ENCODE results near the gene ZNF837.

ZNF837 gene

DNA sequence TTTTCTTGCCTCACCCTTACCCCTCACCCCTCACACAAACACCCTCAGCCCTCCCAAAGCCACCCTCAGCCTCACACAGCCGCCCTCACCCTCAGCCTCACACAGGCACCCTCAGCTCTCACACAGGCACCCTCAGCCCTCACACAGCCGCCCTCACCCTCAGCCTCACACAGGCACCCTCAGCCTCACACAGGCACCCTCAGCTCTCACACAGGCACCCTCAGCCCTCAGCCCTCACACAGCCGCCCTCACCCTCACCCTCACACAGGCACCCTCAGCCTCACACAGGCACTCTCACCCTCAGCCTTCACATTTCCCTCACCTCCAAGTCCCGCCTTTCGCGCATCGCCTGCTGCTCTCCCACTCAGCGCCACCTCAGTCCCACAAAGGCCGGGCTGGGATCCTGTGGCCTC, 54.3 kb downstream of the ZNF837 start:
- TF ChIP-seq, protein P1, sequence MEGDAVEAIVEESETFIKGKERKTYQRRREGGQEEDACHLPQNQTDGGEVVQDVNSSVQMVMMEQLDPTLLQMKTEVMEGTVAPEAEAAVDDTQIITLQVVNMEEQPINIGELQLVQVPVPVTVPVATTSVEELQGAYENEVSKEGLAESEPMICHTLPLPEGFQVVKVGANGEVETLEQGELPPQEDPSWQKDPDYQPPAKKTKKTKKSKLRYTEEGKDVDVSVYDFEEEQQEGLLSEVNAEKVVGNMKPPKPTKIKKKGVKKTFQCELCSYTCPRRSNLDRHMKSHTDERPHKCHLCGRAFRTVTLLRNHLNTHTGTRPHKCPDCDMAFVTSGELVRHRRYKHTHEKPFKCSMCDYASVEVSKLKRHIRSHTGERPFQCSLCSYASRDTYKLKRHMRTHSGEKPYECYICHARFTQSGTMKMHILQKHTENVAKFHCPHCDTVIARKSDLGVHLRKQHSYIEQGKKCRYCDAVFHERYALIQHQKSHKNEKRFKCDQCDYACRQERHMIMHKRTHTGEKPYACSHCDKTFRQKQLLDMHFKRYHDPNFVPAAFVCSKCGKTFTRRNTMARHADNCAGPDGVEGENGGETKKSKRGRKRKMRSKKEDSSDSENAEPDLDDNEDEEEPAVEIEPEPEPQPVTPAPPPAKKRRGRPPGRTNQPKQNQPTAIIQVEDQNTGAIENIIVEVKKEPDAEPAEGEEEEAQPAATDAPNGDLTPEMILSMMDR (IDR thresholded peaks at IDR 0.05; ENCODE audit: insufficient read depth, low read depth, low read length, missing control alignments): no peak

DNA sequence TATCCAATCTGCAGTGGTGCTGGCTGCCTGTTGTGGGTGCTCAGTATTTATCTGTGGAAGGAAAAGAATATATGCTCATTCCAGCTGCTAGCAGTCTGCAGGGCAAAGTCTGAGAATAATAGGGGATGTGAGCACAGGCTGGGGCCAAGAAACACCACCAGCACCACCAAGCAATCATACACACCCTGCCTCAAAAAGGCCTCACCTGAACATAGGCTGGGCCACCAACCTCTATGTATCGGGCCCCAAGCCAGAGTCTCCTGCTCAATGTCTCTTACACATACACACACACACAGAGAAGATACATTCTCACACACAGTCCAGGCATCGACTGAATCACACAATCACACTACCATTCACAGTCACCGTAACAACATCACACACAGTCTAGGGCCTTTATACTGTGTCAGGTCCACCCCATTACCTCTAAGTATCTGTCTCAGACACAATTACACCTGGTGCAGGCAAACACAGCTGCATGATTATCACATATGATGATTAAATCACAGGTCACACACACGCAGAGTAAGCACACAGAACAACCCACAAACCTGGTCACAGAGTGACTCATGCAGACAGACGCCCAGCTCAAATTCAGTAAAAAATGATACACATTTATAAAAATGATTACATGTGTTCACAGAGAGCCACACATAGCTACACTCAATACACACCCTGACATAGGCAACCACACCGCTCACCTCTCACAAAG, 55.4 kb downstream of the ZNF837 start:
- no peak for DNase-seq (ENCODE audit: low read depth)
- peak overlapping the region; percentile 67 for H3K4me3 ChIP-seq (ENCODE audit: low read depth, low read length)

More for the DNA sequence above, 54.3 kb downstream of the ZNF837 start:
- peak overlapping the region; percentile 67 for H3K4me3 ChIP-seq (ENCODE audit: low read depth, low read length)
- DNase-seq (ENCODE audit: low read depth): no peak

DNA sequence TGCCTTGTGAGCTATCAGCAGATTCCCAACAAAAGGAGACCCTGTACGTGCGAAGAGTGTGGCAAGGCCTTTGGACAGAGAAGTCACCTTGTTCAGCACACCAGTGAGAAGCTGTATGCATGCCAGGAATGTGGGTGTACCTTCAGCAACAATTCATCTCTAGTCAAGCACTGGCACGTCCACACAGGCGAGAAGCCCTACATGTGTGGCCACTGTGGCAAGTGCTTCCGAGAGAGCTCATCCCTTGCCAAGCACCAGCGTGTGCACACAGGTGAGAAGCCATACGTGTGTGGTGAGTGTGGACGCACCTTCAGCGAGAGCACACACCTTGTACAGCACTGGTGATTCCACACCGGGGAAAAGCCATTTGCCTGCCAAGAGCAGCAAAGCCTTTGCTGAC, 61.6 kb downstream of the ZNF837 start:
- H3K4me3 ChIP-seq (ENCODE audit: low read depth, low read length): no peak overlapping the region
- TF ChIP-seq, protein P1 (IDR thresholded peaks at IDR 0.05; ENCODE audit: insufficient read depth, low read depth, low read length, missing control alignments): no peak

More for the DNA sequence above, 55.4 kb downstream of the ZNF837 start:
- TF ChIP-seq, protein P1 (IDR thresholded peaks at IDR 0.05; ENCODE audit: insufficient read depth, low read depth, low read length, missing control alignments): no peak

DNA sequence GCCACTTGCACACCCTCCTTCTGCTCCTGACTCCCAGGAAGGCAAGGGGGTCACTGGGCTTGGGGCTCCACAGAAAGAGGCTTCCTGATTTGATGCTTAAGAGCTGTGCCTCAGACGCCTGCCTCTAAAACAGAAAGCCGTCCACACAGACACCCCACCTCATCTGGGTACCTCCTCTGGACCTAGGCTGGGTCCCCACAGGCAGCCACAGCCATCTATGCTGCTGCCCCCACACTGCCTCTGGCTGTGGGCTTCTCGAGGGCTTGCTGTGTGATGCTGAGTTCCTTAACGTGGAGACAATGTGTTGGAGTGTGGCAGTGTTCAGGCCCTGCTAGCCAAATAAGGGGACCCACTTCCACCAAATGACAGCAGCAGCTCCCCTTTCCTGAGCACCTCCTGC, 62.5 kb downstream of the ZNF837 start:
- H3K4me3 ChIP-seq (ENCODE audit: low read depth, low read length): no peak overlapping the region
- DNase-seq (ENCODE audit: low read depth): no peak
- TF ChIP-seq, protein P1 (IDR thresholded peaks at IDR 0.05; ENCODE audit: insufficient read depth, low read depth, low read length, missing control alignments): no peak

More for the DNA sequence above, 61.6 kb downstream of the ZNF837 start:
- no peak for DNase-seq (ENCODE audit: low read depth)
